Tongue (tissue), 2 donors: Measurements from ENCODE around the gene MYO1A. TPM values are rescaled to one million over a fixed set of nuclear protein-coding genes. Genes with fewer than 3 reads are reported as not detected.
A peak's percentile ranks its signal among the peaks of the same experiment; 100 is the strongest.

Experiments used
- DNase-seq: peaks from one replicate; pipeline ENCODE4 v3.0.0-alpha.2; 2015
- total RNA-seq: library from RNA; depleted of rRNA; stranded (reverse); fragments of >200 nt; gene quantifications from one replicate; pipeline ENCODE4 v1.2.3, GENCODE V29; 2014

The MYO1A gene
- total RNA-seq, result not detected

DNA sequence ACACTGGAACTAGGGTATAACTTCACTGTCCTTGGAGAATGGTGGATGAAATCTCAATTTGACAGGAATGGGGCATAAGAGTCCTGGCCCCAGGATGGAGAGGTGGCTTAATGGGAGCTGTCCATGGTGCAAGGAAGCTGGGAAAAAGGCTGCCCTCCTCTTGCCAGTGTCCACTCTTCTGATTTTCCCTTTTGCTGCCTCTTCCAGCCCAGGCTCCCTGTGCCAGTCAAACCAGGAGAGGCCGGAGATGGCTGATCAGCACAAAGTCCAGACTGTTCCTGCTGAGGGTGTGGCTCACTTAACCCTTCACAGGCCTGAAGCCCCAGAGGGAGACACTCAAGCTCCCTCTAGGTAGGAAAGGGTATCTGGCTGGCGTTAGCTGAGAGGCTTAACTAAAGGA is at the start of gene MYO1A:
Gene MYO1A, minus strand, starts transcription at position 240 of the 400 bp plus-strand sequence. CDS start 1,806 bp downstream, outside the sequence.
- DNase-seq, result no peak

DNA sequence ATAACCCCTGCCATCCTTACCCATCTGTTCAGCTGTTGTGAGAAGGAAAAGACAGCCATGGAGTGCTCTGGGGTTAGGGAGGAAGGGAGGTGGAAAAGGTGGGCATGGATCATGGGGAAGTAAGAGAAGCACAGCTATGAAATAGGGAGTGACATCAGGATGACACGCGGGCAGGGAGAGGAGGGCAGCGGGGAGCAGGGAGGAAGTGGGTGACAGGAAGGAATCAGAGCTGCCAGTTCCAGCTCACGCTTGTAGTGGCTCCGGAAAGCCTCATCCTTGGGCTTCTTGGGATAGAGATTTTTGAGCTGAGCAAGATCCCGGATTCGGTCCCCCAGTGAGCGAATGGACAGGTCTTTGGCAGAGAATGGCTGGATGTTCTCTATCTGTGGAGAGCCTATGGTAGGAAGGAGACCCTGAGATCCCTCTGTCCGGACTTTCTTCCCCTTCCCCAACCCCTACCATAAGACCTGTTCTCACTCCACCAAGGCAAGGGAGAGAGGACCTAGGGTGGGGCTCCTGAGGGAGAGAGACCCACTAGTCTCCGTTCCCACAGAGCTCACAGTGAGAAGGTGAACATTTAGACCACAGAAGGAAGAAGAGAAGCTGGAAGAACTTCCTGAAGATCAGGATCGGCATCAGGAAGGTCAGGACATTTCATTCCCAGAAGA is 49.3 kb upstream of the MYO1A start:
- DNase-seq, result no peak

DNA sequence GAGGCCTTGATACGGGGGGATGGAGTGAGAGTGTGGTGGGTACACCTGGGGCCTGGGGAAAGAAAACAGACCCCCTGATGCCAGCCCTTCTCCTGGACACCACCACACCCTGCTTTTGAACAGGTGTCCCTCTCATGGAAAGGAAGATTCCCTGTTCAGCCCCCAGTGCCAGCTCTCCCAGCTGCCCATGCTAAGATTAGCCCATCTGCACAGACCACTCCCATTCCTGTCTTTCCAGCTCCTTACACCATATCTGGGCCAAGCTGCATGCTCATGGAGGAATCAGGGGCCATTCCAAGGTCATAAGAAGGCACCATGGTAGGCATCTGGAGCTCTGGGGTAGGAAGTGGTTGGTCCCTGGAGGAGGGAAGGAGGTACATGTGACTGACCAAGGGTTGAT is 48.6 kb upstream of the MYO1A start:
- peak; percentile 64 for DNase-seq

DNA sequence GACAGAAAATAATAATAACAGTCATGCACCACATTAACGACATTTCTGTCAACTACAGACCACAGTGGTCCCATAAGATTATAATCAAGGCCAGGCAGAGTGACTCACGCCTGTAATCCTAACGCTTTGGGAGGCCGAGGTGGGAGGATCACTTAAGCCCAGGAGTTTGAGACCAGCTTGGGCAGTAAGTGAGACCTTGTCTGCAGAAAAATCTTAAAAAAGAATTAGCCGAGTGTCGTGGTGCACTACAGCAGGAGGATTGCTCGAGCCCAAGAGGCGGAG is 47.6 kb upstream of the MYO1A start:
- DNase-seq, result no peak

- DNase-seq, result no peak
These were observed 47.0 kb upstream of the MYO1A start for GRCh38 chr12:57096748-57097553.

- DNase-seq, result peak; percentile 73
These were observed 46.2 kb upstream of the MYO1A start for GRCh38 chr12:57096099-57096572.

DNA sequence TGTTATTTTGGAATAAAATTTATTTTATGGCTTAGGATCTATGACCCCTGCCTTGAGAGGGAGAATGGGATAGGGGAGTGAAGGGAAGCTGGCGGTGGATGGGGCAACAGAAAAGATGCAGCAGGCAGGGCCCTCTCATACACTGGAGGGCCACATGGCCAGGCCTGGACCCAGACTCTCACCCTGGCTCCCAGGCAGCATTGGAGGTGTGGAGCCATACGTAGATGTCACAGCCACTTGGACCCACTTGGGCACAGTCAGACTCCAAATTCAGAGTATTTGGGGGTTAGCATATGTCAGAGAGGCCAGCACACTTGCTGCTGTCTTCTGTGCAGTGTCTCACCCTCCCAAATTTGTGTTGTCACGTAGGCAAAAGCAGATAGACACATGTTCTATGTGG is 45.5 kb upstream of the MYO1A start:
- no peak for DNase-seq

DNA sequence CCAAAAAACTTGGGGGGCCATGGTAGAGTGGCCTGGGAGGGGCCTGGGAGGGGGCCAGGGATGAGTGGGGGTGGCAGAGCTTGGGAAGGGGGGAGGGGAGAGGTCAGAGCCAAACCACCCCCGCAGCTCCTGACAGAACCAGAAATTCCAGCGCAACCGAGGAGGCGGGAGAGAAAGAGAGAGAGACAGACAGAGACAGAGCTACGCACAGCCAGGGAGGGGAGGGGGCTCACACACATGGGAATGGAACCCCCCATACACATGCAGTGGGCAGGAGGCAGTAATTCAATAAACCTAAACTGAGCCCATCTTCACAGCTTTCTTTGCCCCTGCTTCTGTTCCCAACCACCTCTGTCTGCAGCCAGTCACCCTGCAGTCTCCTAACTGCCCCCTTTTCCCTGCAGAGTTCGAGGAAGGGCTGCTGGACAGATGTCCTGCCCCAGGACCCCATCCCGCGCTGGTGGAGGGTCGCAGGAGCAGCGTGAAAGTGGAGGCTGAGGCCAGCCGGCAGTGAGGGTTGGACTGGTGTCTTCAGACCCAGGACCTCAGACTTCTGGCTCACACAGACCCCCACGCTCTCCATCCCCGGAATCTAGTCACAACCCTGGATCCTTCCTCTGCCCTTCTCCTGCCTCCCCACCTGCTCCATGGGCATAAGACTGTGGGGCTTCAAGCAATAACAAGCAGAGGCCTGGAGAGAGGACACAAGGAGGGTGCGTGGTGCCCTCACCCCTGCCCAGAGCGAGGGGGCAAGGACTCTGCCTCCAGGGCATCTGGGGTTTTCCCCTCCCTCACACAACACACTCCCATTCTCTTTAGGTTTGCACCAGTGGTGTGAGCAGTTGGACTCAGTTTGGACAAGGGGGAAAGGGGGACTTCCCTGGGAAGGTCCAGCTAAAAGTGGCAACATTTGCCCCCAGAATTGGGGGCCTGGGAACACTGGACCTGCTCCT is 44.6 kb upstream of the MYO1A start:
- no peak for DNase-seq

DNA sequence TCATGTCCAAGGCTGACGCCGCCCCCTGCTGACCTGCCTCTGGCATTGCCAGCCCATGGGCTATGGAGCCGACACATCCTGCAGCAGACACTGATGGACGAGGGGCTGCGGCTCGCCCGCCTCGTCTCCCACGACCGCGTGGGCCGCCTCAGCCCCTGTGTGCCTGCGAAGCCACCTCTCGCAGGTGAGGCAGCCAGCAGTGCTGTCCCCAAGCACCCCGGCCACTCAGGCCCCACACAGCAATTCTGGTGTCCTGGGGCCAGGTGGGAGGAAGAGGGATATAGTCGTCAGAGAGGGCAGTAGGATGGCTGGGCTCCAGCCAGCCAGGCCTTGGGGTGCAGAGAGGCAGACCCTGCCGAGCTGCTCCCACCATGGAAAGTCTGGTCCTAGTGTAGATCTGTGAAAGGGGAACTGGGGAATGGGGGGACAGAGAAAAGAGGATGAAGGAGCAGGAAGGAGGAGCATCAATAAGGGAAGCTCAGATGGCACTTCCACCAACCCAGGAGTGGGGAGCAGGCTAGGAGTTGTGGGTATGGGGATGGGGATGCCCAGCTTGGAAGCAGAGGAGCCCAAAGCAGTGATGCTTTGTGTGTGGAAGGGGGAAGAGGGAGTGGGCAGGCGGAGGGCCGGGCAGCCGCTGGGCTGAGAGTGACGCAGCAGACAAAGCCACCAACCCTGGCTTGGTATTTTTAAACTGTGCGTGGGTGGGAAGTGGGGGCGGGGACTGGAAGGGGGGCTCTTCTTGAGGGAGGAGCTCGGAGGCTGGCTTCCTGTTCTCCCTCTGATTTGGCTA is 43.7 kb upstream of the MYO1A start:
- DNase-seq, result peak; percentile 81

- DNase-seq, result no peak
These were observed 43.0 kb upstream of the MYO1A start for GRCh38 chr12:57092876-57093414.

DNA sequence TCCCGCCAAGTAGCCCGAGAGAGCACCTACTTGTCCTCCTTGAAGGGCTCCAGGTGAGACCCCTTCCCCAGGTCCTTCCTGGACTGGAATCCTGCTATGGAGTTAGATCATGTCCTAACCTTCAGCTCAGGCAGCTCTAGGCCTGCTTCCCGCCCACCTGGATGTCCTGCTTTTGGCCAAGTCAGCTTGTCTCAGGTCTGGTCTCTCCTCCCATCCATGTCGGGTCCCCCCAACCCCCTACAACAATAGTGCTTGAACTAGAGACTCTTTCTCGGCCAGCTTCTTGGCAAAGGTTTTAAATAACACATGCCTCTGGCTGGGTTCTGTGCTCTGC is 42.6 kb upstream of the MYO1A start:
- no peak for DNase-seq

DNA sequence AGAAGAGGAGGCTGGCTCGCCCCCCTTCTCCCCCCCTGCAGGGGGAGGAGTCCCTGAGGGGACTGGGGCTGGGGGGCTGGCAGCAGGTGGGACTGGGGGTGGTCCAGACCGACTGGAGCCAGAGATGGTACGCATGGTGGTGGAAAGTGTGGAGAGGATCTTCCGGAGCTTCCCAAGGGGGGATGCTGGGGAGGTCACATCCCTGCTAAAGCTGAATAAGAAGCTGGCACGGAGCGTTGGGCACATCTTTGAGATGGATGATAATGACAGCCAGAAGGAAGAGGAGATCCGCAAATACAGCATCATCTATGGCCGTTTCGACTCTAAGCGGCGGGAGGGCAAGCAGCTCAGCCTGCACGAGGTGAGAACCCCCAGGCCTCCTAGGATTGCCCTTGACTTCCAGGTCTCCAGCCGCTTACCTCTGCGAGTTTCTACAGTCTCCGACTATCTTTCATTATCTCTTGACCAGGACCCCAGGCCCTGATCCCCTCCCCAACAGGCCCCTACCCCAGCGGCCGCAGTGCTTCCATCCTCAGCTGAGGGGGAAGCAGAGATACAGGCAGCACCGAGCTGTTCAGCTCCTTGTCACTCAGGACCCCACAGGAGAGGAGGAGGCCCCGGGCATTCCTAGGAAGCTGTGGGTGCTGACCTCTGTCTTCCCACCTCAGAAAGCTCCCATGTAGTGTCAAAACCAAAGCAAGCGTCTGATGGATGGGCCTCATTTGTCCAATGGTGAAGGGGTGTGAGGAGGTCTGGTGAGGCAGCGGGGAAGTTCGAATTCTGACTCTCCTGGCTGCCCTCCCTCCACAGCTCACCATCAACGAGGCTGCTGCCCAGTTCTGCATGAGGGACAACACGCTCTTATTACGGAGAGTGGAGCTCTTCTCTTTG is 42.0 kb upstream of the MYO1A start:
- no peak for DNase-seq

GRCh38 chr12:57090924-57091637 is 41.2 kb upstream of the MYO1A start:
- DNase-seq, result peak; percentile 86

- DNase-seq, result no peak
These were observed 40.6 kb upstream of the MYO1A start for GRCh38 chr12:57090490-57090889.

GRCh38 chr12:57089271-57090245 is 39.6 kb upstream of the MYO1A start:
- peak; percentile 83 for DNase-seq

- DNase-seq, result peak; percentile 98
These were observed 38.7 kb upstream of the MYO1A start, which contains the start of gene NAB2 for GRCh38 chr12:57088354-57089270. Gene NAB2, plus strand, starts transcription at chr12:57089114. Its CDS starts 158 bp downstream, at chr12:57089272.

DNA sequence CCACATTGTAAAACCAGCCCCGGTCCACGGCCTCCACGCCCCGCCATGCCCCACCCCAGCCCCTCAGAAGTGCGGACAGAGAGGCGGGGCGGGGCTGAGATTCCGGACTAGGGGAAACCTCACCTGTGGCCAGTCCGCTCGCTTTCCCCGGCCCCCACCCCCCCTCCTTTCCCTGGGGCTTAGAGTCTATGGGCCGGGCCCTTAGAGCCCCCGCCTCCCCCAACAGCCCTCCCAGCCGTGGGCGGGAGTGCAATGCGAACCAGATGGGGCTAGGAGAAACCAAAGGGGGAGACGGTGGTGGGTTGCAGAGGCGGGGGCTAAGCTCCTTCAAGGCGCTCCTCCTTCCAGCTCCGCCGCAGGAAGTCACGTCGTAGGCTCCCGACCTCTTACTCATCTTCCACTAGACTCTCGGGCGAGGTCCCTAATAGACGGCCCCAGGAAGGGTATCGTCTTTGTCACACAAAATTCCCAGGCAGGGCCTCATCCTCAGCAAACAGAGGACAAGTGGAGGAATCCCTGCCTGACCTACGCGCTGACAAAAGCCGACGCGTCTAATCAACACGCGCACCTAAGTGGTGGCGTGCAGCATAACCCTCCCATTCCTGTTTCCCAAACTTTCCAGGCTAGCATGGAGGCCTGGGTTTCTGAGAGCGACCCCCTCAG is 37.9 kb upstream of the MYO1A start:
- DNase-seq, result peak; percentile 97
